ENCODE measurements around the gene GGT5.
"Not testable (repeated sequence)": the region's sequence is repeated elsewhere in the genome, so short reads cannot be mapped to it uniquely, and the experiment has no call there.

The GGT5 gene, protein sequence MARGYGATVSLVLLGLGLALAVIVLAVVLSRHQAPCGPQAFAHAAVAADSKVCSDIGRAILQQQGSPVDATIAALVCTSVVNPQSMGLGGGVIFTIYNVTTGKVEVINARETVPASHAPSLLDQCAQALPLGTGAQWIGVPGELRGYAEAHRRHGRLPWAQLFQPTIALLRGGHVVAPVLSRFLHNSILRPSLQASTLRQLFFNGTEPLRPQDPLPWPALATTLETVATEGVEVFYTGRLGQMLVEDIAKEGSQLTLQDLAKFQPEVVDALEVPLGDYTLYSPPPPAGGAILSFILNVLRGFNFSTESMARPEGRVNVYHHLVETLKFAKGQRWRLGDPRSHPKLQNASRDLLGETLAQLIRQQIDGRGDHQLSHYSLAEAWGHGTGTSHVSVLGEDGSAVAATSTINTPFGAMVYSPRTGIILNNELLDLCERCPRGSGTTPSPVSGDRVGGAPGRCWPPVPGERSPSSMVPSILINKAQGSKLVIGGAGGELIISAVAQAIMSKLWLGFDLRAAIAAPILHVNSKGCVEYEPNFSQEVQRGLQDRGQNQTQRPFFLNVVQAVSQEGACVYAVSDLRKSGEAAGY

DNA sequence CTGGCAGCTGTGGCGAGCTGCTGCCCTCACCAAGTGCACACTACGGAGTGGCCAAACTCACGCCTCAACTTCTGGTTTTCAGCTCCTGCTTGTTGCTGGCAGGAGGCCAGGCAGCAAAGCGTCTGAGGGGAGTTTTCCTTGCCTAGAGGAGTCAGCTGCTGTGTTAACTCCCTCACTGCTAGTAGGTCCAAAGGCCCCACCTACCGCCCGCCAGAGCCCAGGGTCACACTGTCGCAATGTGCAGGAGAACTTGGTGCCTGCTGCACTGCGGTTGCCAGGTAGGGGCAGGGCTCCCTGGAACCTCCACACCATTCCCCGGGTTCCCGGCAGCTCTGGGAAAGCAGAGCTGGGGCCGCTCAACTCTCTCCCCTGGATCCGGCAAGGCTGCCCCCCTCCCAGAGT, at the start of gene GGT5:
Gene GGT5 (minus strand): TSS at position 53 of the 402 bp plus-strand sequence. CDS start 357 bp downstream, outside the sequence.
- not testable (repeated sequence) for H3K27me3 ChIP-seq (ENCODE audit: insufficient read depth, low read length); H3K36me3 ChIP-seq (ENCODE audit: insufficient read depth, low read length); H2AFZ ChIP-seq (ENCODE audit: low read length, unreplicated experiment)
- H3K4me1 ChIP-seq (ENCODE audit: control insufficient read depth, insufficient read depth, low read length, unreplicated experiment), result peaks cover 26% of the 10 kb centered on the region
- H3K27ac ChIP-seq (ENCODE audit: low read depth, low read length), result peak within 1 kb of the TSS; percentile 99
- H3K79me2 ChIP-seq (ENCODE audit: control insufficient read depth, insufficient read depth, low read length, unreplicated experiment), result peaks cover 27% of the 10 kb centered on the region
- H3K4me3 ChIP-seq (ENCODE audit: low read depth, low read length), result peak within 1 kb of the TSS; percentile 86

DNA sequence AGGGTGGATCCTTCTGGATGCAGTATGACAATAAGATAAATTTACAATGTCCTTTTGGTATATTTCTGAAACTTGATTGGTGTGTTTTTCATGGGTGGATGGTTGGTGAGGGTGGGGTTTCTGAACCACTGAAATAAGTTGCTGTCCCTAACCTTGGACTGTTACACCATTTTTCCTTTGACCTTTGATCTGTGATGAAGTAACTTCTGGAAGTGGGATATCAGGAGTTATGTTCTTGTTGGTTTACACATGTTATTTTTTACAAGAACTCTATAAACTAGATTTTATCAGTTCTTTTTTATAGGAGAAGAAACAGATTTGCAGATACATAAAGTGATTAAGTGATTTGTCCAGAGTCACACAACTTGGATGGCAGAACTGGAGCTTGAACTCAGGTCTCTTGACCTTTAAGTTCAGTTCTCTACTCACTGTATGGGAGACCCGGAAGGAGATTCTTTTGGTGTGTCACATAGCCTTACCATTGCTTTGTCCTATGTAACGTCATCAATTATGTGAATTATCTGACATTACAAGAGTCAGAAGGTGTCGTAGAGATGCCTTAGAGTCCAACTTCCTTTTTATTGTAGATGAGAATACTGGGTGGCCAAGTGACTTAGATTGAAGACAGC, 47.4 kb upstream of the GGT5 start:
- H3K27ac ChIP-seq (ENCODE audit: low read depth, low read length); H3K27me3 ChIP-seq (ENCODE audit: insufficient read depth, low read length); H2AFZ ChIP-seq (ENCODE audit: low read length, unreplicated experiment); H3K4me3 ChIP-seq (ENCODE audit: low read depth, low read length); H3K36me3 ChIP-seq (ENCODE audit: insufficient read depth, low read length): not testable (repeated sequence)
- H3K4me1 ChIP-seq (ENCODE audit: control insufficient read depth, insufficient read depth, low read length, unreplicated experiment), result peaks cover 31% of the 10 kb centered on the region
- peaks cover 39% of the 10 kb centered on the region for H3K79me2 ChIP-seq (ENCODE audit: control insufficient read depth, insufficient read depth, low read length, unreplicated experiment)

DNA sequence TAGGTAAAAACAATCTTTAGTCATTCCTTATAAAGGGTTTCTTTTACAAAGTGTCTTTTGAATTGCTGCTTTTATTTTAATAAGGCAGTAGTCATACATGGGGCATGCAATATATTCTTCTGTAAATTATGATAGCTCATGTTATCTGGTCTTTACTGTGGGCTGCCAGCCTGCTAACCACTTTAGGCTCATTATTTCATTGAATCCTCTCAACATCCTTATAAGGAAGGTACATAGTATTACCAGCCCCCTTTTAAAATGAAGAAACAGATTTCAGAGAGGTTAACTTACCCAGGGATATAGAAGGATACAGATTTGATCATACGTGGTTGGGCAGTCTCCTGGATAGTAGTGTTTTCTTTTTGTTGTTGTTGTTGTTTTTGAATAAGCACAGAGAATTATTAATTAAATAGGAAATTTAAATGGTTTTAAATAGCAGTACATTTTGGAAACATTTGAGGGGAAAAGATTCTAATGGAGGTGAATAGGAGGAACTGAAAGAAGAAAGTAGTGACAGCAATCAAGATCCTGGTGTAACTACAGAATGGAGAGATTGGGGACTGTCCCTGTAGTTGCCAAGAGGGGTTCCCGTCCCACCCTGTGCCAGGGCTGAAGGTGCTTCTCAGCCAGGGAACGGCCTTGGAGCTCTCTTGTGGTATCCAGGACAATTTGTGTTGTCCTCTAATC, 46.8 kb upstream of the GGT5 start:
- H3K79me2 ChIP-seq (ENCODE audit: control insufficient read depth, insufficient read depth, low read length, unreplicated experiment), result peaks cover 42% of the 10 kb centered on the region
- H3K27ac ChIP-seq (ENCODE audit: low read depth, low read length), result no peak overlapping the region
- no peaks in the 10 kb centered on the region for H3K36me3 ChIP-seq (ENCODE audit: insufficient read depth, low read length)

DNA sequence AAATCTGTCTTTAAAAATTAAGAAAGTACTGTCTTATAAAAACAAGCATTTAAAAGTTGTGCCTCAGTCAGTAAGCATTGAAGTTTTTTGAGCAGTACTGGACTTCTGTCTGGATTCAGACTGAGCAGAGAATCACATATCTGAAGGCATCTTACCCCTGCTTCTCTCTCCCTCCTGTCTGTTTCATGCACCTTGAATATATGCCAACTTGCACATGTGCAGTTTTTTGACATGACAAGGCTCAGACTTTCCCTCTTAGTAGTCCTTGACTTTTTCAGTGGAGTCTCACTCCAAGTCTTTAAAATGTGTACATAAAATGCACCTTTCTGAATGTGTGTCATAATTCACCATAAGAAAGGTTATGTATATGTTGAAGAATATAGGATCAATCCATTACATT, 45.6 kb upstream of the GGT5 start:
- Histone ChIP-seq H3K36me3 (ENCODE audit: insufficient read depth, low read length) (no peaks in the 10 kb centered on the region), H3K27ac (ENCODE audit: low read depth, low read length) (peak overlapping the region; percentile 76; the same call in 1 of the 2 replicates), H3K27me3 (ENCODE audit: insufficient read depth, low read length) (no peaks in the 10 kb centered on the region), H3K79me2 (ENCODE audit: control insufficient read depth, insufficient read depth, low read length, unreplicated experiment) (peaks cover 47% of the 10 kb centered on the region), H3K4me3 (ENCODE audit: low read depth, low read length) (no peak overlapping the region), H2AFZ (ENCODE audit: low read length, unreplicated experiment) (no peak overlapping the region), H3K4me1 (ENCODE audit: control insufficient read depth, insufficient read depth, low read length, unreplicated experiment) (peaks cover 31% of the 10 kb centered on the region)

More for the DNA sequence above, 46.8 kb upstream of the GGT5 start:
- Histone ChIP-seq H2AFZ (ENCODE audit: low read length, unreplicated experiment) (no peak overlapping the region), H3K4me1 (ENCODE audit: control insufficient read depth, insufficient read depth, low read length, unreplicated experiment) (peaks cover 31% of the 10 kb centered on the region), H3K4me3 (ENCODE audit: low read depth, low read length) (no peak overlapping the region), H3K27me3 (ENCODE audit: insufficient read depth, low read length) (no peaks in the 10 kb centered on the region)

DNA sequence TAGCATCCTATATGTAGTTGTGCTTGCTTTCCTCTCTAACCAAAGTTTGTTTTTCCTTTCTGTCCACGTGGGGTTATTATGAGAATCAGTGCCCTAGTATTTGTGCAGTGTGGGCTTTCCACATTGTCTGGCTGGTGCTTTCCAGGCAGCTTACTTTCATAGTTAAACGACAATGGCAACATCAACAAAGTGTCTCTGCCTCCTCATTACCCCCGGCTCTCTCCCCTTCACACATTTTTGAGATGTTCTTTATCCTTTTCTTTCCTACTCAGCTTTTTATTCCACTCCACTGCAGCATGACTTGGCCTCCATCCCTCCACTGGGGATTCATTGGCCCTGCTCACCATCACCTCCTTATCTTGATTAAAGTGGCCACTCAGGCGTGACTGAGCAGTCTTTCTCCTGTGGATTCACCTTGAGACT, 44.9 kb upstream of the GGT5 start:
- H3K27me3 ChIP-seq (ENCODE audit: insufficient read depth, low read length), result no peaks in the 10 kb centered on the region
- H2AFZ ChIP-seq (ENCODE audit: low read length, unreplicated experiment), result no peak overlapping the region
- H3K79me2 ChIP-seq (ENCODE audit: control insufficient read depth, insufficient read depth, low read length, unreplicated experiment), result peaks cover 54% of the 10 kb centered on the region
- no peaks in the 10 kb centered on the region for H3K36me3 ChIP-seq (ENCODE audit: insufficient read depth, low read length)
- H3K4me1 ChIP-seq (ENCODE audit: control insufficient read depth, insufficient read depth, low read length, unreplicated experiment), result peaks cover 38% of the 10 kb centered on the region
- H3K4me3 ChIP-seq (ENCODE audit: low read depth, low read length), result peak overlapping the region; percentile 61
- peak overlapping the region; percentile 76 for H3K27ac ChIP-seq (ENCODE audit: low read depth, low read length)

DNA sequence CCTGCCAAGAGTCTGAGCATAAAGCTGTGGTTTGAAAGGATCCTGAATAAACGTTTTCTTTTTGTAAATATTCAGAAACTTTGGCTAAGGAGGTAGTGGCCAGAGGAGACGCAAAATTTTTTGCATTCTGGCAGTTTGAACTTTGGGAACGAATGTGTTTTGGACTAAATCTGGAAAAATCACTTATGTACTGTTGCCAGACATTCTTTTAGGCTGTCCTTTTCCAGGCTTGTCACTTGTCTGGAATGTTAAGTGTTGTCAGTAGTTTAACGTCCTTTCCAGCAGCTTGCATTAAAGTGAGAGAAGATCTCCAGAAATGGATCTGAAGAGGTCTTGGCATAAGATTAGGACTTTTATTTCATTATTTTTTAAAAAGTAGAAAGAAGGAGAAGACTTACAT, 44.2 kb upstream of the GGT5 start:
- Histone ChIP-seq H3K4me1 (ENCODE audit: control insufficient read depth, insufficient read depth, low read length, unreplicated experiment) (peaks cover 41% of the 10 kb centered on the region), H3K27ac (ENCODE audit: low read depth, low read length) (peak overlapping the region; percentile 76), H3K79me2 (ENCODE audit: control insufficient read depth, insufficient read depth, low read length, unreplicated experiment) (peaks cover 55% of the 10 kb centered on the region), H3K4me3 (ENCODE audit: low read depth, low read length) (peak overlapping the region; percentile 61), H3K27me3 (ENCODE audit: insufficient read depth, low read length) (no peaks in the 10 kb centered on the region), H2AFZ (ENCODE audit: low read length, unreplicated experiment) (no peak overlapping the region), H3K36me3 (ENCODE audit: insufficient read depth, low read length) (no peaks in the 10 kb centered on the region)

DNA sequence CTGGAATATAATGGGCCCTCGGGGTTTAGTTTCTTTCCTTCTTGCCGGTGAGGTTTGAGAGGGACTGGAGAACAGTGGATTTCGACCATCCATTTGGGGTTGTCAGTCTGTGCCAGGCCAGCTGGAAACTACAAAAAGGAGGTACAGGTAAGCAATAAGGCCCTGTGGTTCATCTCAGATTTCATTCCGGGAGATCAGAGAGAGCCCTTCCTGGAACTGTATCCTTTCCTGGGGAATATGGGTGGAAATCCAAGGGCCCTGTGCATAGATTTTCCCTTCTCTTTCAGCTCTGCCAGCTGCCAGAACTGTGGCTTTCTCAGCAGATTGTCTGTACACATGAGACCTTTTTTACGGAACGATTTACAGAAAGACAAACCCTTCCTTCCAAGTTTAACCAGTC, 42.9 kb upstream of the GGT5 start:
- H2AFZ ChIP-seq (ENCODE audit: low read length, unreplicated experiment); H3K27me3 ChIP-seq (ENCODE audit: insufficient read depth, low read length); H3K4me3 ChIP-seq (ENCODE audit: low read depth, low read length); H3K36me3 ChIP-seq (ENCODE audit: insufficient read depth, low read length): not testable (repeated sequence)
- Histone ChIP-seq H3K79me2 (ENCODE audit: control insufficient read depth, insufficient read depth, low read length, unreplicated experiment) (peaks cover 68% of the 10 kb centered on the region), H3K4me1 (ENCODE audit: control insufficient read depth, insufficient read depth, low read length, unreplicated experiment) (peaks cover 48% of the 10 kb centered on the region), H3K27ac (ENCODE audit: low read depth, low read length) (peak overlapping the region; percentile 55; the same call in 1 of the 2 replicates)

DNA sequence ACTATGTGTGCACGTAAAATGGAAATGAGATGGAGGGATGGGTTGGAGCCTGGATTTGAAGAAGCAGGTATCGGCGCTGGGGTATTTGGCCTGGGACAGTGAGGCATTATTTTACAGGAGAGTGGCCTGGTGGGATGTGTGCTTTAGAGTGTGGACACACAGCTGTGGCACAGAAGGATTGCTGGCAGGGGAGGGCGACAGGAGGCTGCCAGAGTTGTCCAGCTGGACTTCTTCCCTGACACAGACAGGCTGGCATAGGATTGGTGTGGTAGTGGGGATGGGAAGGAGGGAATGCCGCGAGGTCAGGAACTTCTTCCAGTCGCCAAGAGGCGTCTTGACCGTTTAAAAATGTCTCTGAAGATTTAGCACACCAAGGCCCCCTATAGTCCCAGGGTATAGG, 42.3 kb upstream of the GGT5 start:
- H3K27me3 ChIP-seq (ENCODE audit: insufficient read depth, low read length); H3K27ac ChIP-seq (ENCODE audit: low read depth, low read length); H3K36me3 ChIP-seq (ENCODE audit: insufficient read depth, low read length); H3K4me3 ChIP-seq (ENCODE audit: low read depth, low read length); H2AFZ ChIP-seq (ENCODE audit: low read length, unreplicated experiment): not testable (repeated sequence)
- Histone ChIP-seq H3K4me1 (ENCODE audit: control insufficient read depth, insufficient read depth, low read length, unreplicated experiment) (peaks cover 48% of the 10 kb centered on the region), H3K79me2 (ENCODE audit: control insufficient read depth, insufficient read depth, low read length, unreplicated experiment) (peaks cover 73% of the 10 kb centered on the region)

DNA sequence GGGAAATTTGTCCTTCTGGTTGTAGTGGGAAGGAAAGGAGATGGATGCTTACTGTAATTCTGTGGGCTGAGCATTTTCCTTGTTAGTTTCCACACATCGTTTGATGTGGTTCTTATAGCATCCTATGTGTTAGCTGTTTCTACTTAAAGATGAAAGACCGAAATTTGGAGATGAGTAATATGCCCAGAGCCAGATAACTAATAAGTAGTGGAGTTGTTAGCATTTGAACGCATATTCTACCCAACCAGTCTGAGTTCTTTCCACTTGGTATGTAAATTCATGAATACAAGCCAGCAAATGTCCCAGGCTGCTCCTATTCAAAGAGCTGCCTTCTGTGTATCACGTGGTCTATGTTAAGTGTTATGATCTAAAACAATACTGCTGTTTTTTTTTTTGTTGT, 40.4 kb upstream of the GGT5 start:
- no peak overlapping the region for H2AFZ ChIP-seq (ENCODE audit: low read length, unreplicated experiment)
- peaks cover 66% of the 10 kb centered on the region for H3K79me2 ChIP-seq (ENCODE audit: control insufficient read depth, insufficient read depth, low read length, unreplicated experiment)
- H3K4me3 ChIP-seq (ENCODE audit: low read depth, low read length), result peak overlapping the region; percentile 48; the same call in 1 of the 2 replicates
- H3K27ac ChIP-seq (ENCODE audit: low read depth, low read length), result peak overlapping the region; percentile 48
- H3K27me3 ChIP-seq (ENCODE audit: insufficient read depth, low read length), result no peaks in the 10 kb centered on the region
- no peaks in the 10 kb centered on the region for H3K36me3 ChIP-seq (ENCODE audit: insufficient read depth, low read length)
- peaks cover 32% of the 10 kb centered on the region for H3K4me1 ChIP-seq (ENCODE audit: control insufficient read depth, insufficient read depth, low read length, unreplicated experiment)

DNA sequence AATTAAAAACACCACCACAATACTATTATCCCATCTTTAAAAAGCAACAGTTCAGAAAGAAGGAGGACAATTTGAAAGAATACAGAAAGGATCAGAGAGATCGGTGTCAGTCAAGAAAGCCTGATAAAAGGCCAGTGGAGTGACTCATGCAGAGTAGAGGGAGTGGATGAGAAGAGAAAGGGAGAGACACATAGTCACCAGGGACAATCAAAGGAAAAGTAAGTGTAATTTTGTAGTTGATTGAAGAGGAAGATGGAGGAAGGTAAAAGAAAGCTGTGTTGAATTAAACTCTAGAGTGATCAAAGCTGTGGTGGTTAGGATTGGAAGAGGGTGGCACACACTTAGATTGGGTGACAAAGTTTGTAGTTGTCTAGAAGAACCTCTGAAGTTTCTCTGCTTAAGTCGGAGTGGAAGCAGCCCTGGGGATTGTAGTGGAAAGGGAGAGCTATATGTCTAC, 39.9 kb upstream of the GGT5 start:
- Histone ChIP-seq H3K27me3 (ENCODE audit: insufficient read depth, low read length) (no peaks in the 10 kb centered on the region), H3K79me2 (ENCODE audit: control insufficient read depth, insufficient read depth, low read length, unreplicated experiment) (peaks cover 61% of the 10 kb centered on the region), H3K36me3 (ENCODE audit: insufficient read depth, low read length) (no peaks in the 10 kb centered on the region), H2AFZ (ENCODE audit: low read length, unreplicated experiment) (no peak overlapping the region), H3K4me1 (ENCODE audit: control insufficient read depth, insufficient read depth, low read length, unreplicated experiment) (peaks cover 27% of the 10 kb centered on the region), H3K27ac (ENCODE audit: low read depth, low read length) (peak overlapping the region; percentile 48), H3K4me3 (ENCODE audit: low read depth, low read length) (peak overlapping the region; percentile 48; the same call in 1 of the 2 replicates)

Measured in ACC112 (cell line).